A673 (cell line): Measurements from ENCODE around the gene SPOCD1. TPM values are rescaled to one million over a fixed set of nuclear protein-coding genes. Genes with fewer than 3 reads are reported as not detected.

ENCODE experiments used
- BruUV-seq: library from RNA; stranded (reverse); fragments of 400-500 nt; replicated peaks from 2 replicates; lab custom pipeline; 2021; lab: Mats Ljungman, UMichigan
- CTCF ChIA-PET: fragments of 300-600 bp; sonication (Branson Sonifier 250); formaldehyde crosslinking; loops from one replicate; lab custom pipeline; 2022; ENCODE audit warnings: antibody characterized with exemption; lab: Charles Lee
- POLR2A ChIA-PET: fragments of 300-600 bp; sonication (Branson Sonifier 250); formaldehyde crosslinking; loops from one replicate; lab custom pipeline; 2022; ENCODE audit warnings: antibody characterized with exemption; ENCODE audit not compliant: low non-redundant PET; lab: Charles Lee
- DNase-seq: peaks from one replicate; pipeline ENCODE4 v3.0.0-alpha.2; 2015; ENCODE audit warnings: low spot score
- H3K27ac ChIP-seq: fragments of 200-600 bp; sonication (generic); 2 replicates; pipeline ENCODE4 v1.5.1; 2016; ENCODE audit warnings: mixed run types, low read depth, mild to moderate bottlenecking, mixed read lengths, antibody characterized with exemption, low read length; ENCODE audit not compliant: poor library complexity, severe bottlenecking
- H3K27me3 ChIP-seq: fragments of 200-600 bp; sonication (generic); replicated peaks from 2 replicates; pipeline ENCODE4 v1.6.1; 2017; ENCODE audit warnings: mixed run types, low read depth, mild to moderate bottlenecking, mixed read lengths, antibody characterized with exemption, low read length; ENCODE audit not compliant: insufficient read depth, poor library complexity
- H3K36me3 ChIP-seq: fragments of 200-600 bp; sonication (generic); 2 replicates; pipeline ENCODE4 v1.6.1; 2016; ENCODE audit warnings: mixed run types, mild to moderate bottlenecking, mixed read lengths, antibody characterized with exemption, low read length; ENCODE audit not compliant: insufficient read depth, poor library complexity, severe bottlenecking
- H3K4me1 ChIP-seq: fragments of 200-600 bp; sonication (generic); 2 replicates; pipeline ENCODE4 v1.6.1; 2017; ENCODE audit warnings: mixed run types, mild to moderate bottlenecking, mixed read lengths, antibody characterized with exemption, low read length; ENCODE audit not compliant: insufficient read depth, poor library complexity, severe bottlenecking
- H3K4me3 ChIP-seq: fragments of 200-600 bp; sonication (generic); 2 replicates; pipeline ENCODE4 v1.5.1; 2016; ENCODE audit warnings: low read depth, mixed run types, mild to moderate bottlenecking, mixed read lengths, low read length; ENCODE audit not compliant: poor library complexity, severe bottlenecking
- H3K9me3 ChIP-seq: fragments of 200-600 bp; sonication (generic); 2 replicates; pipeline ENCODE4 v1.6.1; 2016; ENCODE audit warnings: mixed run types, low read depth, mild to moderate bottlenecking, mixed read lengths, antibody characterized with exemption, low read length; ENCODE audit not compliant: poor library complexity, severe bottlenecking
- EZH2 ChIP-seq: fragments of 200-600 bp; sonication (generic); IDR thresholded peaks from 2 replicates; pipeline ENCODE4 v1.6.1; 2017; ENCODE audit warnings: borderline replicate concordance, low read depth, mild to moderate bottlenecking, mixed read lengths, antibody characterized with exemption, low read length; ENCODE audit not compliant: poor library complexity, severe bottlenecking
- intact Hi-C: fragments of 100-400 bp; cut with micrococcal nuclease; formaldehyde crosslinking; loops from one replicate; pipeline ENCODE4 v1.10.0; 2022; ENCODE audit not compliant: unreplicated experiment
- total RNA-seq: library from RNA; stranded (reverse); gene quantifications from 2 replicates; pipeline ENCODE4 v1.2.3, GENCODE V29; 2021
- TF ChIP-seq, protein P1 (sequence below): fragments of 300-800, 200-600 bp; sonication (generic); conservative IDR thresholded peaks from 2 replicates; pipeline ENCODE4 v1.5.1; 2017; ENCODE audit warnings: low read depth, mild to moderate bottlenecking, antibody characterized with exemption, low read length, moderate library complexity, mixed read lengths

The SPOCD1 gene
- total RNA-seq, 1 experiment from 2014 or later, result 0.58 TPM

DNA sequence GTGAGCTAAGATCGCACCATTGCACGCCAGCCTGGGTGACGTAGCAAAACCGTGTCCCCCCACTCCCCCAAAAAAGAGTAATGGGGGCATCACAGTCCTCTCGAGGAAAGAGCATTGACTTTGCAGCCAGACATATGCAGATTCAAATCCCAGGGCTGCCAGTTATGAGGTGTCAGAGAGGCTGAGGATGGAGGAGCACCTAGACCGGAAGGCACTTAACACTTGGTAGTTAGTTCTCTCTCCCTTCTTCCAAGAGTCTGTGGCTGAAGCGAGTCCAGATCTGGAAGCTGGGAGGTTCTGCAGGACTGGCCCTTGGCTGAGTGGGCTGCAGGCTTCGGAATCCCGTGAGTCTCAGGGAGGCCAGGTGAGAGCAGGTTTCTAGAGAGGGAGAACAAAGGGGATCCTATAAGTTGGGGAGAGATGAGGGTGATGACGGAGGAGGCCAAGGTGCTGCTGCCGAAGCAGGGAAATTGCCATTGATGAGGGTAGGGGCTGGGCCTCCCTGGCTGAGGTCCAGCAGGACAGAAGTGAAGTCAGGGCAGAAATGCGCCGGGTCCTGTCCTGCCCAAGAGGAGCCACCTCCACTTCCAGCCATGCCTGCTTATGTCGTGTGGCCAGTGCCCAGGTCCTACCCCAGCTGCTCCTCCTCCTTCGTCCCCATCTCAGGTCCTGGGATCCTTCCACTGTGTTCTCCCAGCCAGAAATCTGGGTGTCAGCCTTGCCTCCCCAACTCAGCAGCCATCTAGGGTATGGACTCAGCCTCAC is 13.3 kb upstream of the SPOCD1 start:
- POLR2A ChIA-PET, result no interaction called here
- Histone ChIP-seq H3K4me3 (no peak overlapping the region), H3K36me3 (no peaks in the 10 kb centered on the region), H3K9me3 (no peaks in the 10 kb centered on the region), H3K27me3 (no peaks in the 10 kb centered on the region), H3K27ac (no peak overlapping the region), H3K4me1 (no peaks in the 10 kb centered on the region)
- no TSS peak for BruUV-seq
- intact Hi-C loops, result no loop called here
- no peak for TF ChIP-seq EZH2
- TF ChIP-seq, protein P1, sequence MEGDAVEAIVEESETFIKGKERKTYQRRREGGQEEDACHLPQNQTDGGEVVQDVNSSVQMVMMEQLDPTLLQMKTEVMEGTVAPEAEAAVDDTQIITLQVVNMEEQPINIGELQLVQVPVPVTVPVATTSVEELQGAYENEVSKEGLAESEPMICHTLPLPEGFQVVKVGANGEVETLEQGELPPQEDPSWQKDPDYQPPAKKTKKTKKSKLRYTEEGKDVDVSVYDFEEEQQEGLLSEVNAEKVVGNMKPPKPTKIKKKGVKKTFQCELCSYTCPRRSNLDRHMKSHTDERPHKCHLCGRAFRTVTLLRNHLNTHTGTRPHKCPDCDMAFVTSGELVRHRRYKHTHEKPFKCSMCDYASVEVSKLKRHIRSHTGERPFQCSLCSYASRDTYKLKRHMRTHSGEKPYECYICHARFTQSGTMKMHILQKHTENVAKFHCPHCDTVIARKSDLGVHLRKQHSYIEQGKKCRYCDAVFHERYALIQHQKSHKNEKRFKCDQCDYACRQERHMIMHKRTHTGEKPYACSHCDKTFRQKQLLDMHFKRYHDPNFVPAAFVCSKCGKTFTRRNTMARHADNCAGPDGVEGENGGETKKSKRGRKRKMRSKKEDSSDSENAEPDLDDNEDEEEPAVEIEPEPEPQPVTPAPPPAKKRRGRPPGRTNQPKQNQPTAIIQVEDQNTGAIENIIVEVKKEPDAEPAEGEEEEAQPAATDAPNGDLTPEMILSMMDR, result no peak
- no peak for DNase-seq
- CTCF ChIA-PET, result no interaction called here

DNA sequence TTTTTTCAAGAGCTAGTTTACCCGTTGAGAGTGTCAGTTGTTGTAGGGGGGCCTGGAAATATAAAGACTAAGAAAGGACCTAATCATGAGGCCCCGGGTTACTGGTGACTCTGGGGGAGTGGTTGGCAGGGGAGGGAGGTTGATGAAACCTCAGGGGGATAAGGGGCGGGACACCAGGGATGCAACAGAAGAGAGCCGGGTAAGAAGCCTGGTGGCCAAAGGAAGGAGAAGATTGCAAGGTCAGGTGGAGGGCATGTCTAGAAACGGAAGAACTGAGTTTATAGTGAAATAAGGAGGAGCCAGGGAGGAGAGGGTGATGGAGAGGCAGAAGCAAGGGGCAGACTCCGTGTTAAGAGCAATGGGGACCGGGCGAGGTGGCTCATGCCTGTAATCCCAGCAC is 12.5 kb upstream of the SPOCD1 start:
- no peaks in the 10 kb centered on the region for H3K4me1 ChIP-seq
- H3K27me3 ChIP-seq, result no peaks in the 10 kb centered on the region
- no peak for TF ChIP-seq EZH2
- TF ChIP-seq, protein P1, result no peak
- CTCF ChIA-PET, result no interaction called here
- no peaks in the 10 kb centered on the region for H3K9me3 ChIP-seq
- H3K27ac ChIP-seq, result no peak overlapping the region
- no peak overlapping the region for H3K4me3 ChIP-seq
- H3K36me3 ChIP-seq, result no peaks in the 10 kb centered on the region
- no TSS peak for BruUV-seq
- POLR2A ChIA-PET, result no interaction called here
- no peak for DNase-seq
- intact Hi-C loops, result no loop called here

DNA sequence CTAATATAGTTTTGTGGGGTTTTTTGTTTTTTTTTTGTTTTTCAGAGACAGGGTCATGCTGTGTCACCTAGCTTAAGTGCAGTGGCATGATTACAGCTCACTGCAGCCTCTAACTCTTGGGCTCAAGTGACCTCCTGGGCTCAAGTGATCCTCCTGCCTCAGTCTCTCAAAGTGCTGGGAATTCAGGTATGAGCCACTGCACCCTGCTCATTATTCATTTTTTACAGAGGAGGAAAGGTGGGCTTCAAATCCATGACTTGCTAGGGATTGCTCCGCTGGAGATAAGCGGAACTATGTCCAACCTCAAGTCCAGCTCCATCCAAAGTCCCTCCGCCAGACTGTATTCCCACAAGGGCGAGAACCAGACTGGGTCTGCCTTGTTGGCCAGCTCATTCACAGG is 8.0 kb upstream of the SPOCD1 start:
- intact Hi-C loops, result no loop called here
- CTCF ChIA-PET, result interaction anchor here (0.6 kb wide), 1 partner anchor 146 kb away, joined by 5 read pairs; no protein-coding TSS in a partner anchor
- POLR2A ChIA-PET, result no interaction called here

More for the DNA sequence above, 8.0 kb upstream of the SPOCD1 start:
- Histone ChIP-seq H3K27me3 (no peaks in the 10 kb centered on the region), H3K9me3 (no peaks in the 10 kb centered on the region), H3K4me3 (no peak overlapping the region), H3K36me3 (no peaks in the 10 kb centered on the region), H3K4me1 (no peaks in the 10 kb centered on the region), H3K27ac (no peak overlapping the region)
- no peak for DNase-seq
- TF ChIP-seq EZH2, result no peak
- TF ChIP-seq, protein P1, result no peak
- BruUV-seq, result no TSS peak
